PC-9 (cell line): ENCODE results near the gene CHST15. TPM values are rescaled to one million over a fixed set of nuclear protein-coding genes. Genes with fewer than 3 reads are reported as not detected.

Experiments used
- BruUV-seq: library from RNA; stranded (reverse); fragments of 400-500 nt; replicated peaks from 2 replicates; lab custom pipeline; 2021; lab: Mats Ljungman, UMichigan
- CTCF ChIA-PET: fragments of 300-600 bp; sonication (Branson Sonifier 250); formaldehyde crosslinking; loops from one replicate; lab custom pipeline; 2022; ENCODE audit warnings: antibody characterized with exemption; lab: Charles Lee
- POLR2A ChIA-PET: fragments of 300-600 bp; sonication (Branson Sonifier 250); formaldehyde crosslinking; loops from one replicate; lab custom pipeline; 2022; ENCODE audit warnings: antibody characterized with exemption; ENCODE audit not compliant: unreplicated experiment; lab: Charles Lee
- DNase-seq, 2 experiments: peaks; one replicate each; pipeline versions ENCODE4 v3.0.0 to v3.0.0-alpha.2; 2015 to 2022; ENCODE audit warnings: mixed read lengths in 1 of 2
- H2AFZ ChIP-seq: fragments of 200-600 bp; sonication (generic); 2 replicates; pipeline ENCODE4 v1.8.1; 2017; ENCODE audit warnings: antibody characterized with exemption
- H3F3A ChIP-seq: fragments of 200-600 bp; sonication (generic); 2 replicates; pipeline ENCODE4 v1.8.1; 2017; ENCODE audit warnings: antibody characterized with exemption, mild to moderate bottlenecking, low read depth; ENCODE audit not compliant: insufficient read depth
- H3K27ac ChIP-seq: fragments of 200-600 bp; sonication (generic); 2 replicates; pipeline ENCODE4 v1.6.1; 2016; ENCODE audit warnings: mixed run types
- H3K27me3 ChIP-seq: fragments of 200-600 bp; sonication (generic); 2 replicates; pipeline ENCODE4 v1.6.1; 2016; ENCODE audit warnings: low read depth, mixed run types; ENCODE audit not compliant: insufficient read depth
- H3K36me3 ChIP-seq: fragments of 200-600 bp; sonication (generic); 2 replicates; pipeline ENCODE4 v1.6.1; 2016; ENCODE audit warnings: low read depth, mixed run types
- H3K4me1 ChIP-seq: fragments of 200-600 bp; sonication (generic); replicated peaks from 2 replicates; pipeline ENCODE4 v1.6.1; 2016; ENCODE audit warnings: mixed run types; ENCODE audit not compliant: insufficient read depth
- H3K4me2 ChIP-seq: fragments of 200-600 bp; sonication (generic); 2 replicates; pipeline ENCODE4 v1.6.1; 2017; ENCODE audit warnings: mixed run types
- H3K4me3 ChIP-seq: fragments of 200-600 bp; sonication (generic); 2 replicates; pipeline ENCODE4 v1.6.1; 2016; ENCODE audit warnings: mixed run types
- H3K79me2 ChIP-seq: fragments of 200-600 bp; sonication (generic); 2 replicates; pipeline ENCODE4 v1.6.1; 2017; ENCODE audit warnings: low read depth, mixed run types
- H3K9me2 ChIP-seq: fragments of 200-600 bp; sonication (generic); 2 replicates; pipeline ENCODE4 v1.8.1; 2017; ENCODE audit warnings: mild to moderate bottlenecking; ENCODE audit not compliant: insufficient read depth
- H3K9me3 ChIP-seq: fragments of 200-600 bp; sonication (generic); 2 replicates; pipeline ENCODE4 v1.8.1; 2016; ENCODE audit warnings: low read depth; ENCODE audit not compliant: insufficient read depth
- H4K20me1 ChIP-seq: fragments of 200-600 bp; sonication (generic); 2 replicates; pipeline ENCODE4 v1.8.1; 2017; ENCODE audit not compliant: insufficient read depth
- EZH2 ChIP-seq: fragments of 200-600 bp; sonication (generic); IDR thresholded peaks from 2 replicates; pipeline ENCODE4 v1.8.0; 2017; ENCODE audit warnings: antibody characterized with exemption, low read depth
- intact Hi-C: fragments of 100-400 bp; cut with micrococcal nuclease; formaldehyde crosslinking; loops from one replicate; pipeline ENCODE4 v1.10.0; 2022; ENCODE audit not compliant: unreplicated experiment
- total RNA-seq: library from RNA; stranded (reverse); gene quantifications from 2 replicates; pipeline ENCODE4 v1.2.3, GENCODE V29; 2021
- TF ChIP-seq, protein P1 (sequence below): fragments of 200-600 bp; sonication (generic); conservative IDR thresholded peaks from 2 replicates; pipeline ENCODE4 v1.6.1; 2017; ENCODE audit warnings: mixed run types, antibody characterized with exemption, mild to moderate bottlenecking, moderate library complexity

The CHST15 gene
- total RNA-seq, 1 experiment from 2014 or later = 24.6 TPM

DNA sequence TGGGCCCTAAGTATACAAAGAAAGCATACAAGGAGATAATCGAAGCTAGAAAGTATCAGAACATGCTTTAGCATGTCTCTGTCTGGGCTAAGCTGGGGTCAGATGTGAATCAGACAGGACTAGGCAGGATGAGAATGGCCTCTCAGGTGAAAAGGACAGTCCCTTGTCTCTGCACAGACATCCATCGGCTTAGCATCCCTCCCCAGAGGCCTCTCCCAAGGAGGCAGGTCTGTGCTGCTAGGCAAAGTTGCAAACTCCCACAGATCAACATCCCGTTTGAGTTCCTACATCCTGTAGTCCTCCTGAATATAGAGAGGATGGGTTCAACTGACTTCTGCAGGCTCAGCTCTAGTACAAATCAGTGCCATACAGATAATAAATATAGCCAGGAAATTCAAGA is 24.5 kb downstream of the CHST15 start:
- intact Hi-C loops = no loop called here
- Histone ChIP-seq H3K4me1 (no peaks in the 10 kb centered on the region), H3K4me3 (no peak overlapping the region), H3K27me3 (no peaks in the 10 kb centered on the region), H3K79me2 (peaks cover 16% of the 10 kb centered on the region), H3K9me2 (no peaks in the 10 kb centered on the region), H3F3A (no peaks in the 10 kb centered on the region), H3K9me3 (no peaks in the 10 kb centered on the region), H2AFZ (no peak overlapping the region), H3K27ac (no peak overlapping the region), H3K36me3 (no peaks in the 10 kb centered on the region), H4K20me1 (peaks cover 28% of the 10 kb centered on the region), H3K4me2 (no peak overlapping the region)
- TF ChIP-seq EZH2 = no peak
- TF ChIP-seq, protein P1, sequence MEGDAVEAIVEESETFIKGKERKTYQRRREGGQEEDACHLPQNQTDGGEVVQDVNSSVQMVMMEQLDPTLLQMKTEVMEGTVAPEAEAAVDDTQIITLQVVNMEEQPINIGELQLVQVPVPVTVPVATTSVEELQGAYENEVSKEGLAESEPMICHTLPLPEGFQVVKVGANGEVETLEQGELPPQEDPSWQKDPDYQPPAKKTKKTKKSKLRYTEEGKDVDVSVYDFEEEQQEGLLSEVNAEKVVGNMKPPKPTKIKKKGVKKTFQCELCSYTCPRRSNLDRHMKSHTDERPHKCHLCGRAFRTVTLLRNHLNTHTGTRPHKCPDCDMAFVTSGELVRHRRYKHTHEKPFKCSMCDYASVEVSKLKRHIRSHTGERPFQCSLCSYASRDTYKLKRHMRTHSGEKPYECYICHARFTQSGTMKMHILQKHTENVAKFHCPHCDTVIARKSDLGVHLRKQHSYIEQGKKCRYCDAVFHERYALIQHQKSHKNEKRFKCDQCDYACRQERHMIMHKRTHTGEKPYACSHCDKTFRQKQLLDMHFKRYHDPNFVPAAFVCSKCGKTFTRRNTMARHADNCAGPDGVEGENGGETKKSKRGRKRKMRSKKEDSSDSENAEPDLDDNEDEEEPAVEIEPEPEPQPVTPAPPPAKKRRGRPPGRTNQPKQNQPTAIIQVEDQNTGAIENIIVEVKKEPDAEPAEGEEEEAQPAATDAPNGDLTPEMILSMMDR = no peak
- ChIA-PET CTCF (no interaction called here), POLR2A (no interaction called here)
- DNase-seq = no peak
- no TSS peak for BruUV-seq

GRCh38 chr10:124067825-124068400 is 25.5 kb downstream of the CHST15 start:
- TF ChIP-seq EZH2 = no peak
- TF ChIP-seq, protein P1 = no peak
- H3K27ac ChIP-seq = no peak overlapping the region
- CTCF ChIA-PET = no interaction called here
- H3K79me2 ChIP-seq = peaks cover 12% of the 10 kb centered on the region
- H3K27me3 ChIP-seq = no peaks in the 10 kb centered on the region
- H3K36me3 ChIP-seq = no peaks in the 10 kb centered on the region
- no peaks in the 10 kb centered on the region for H3K9me3 ChIP-seq
- intact Hi-C loops = no loop called here
- H3K9me2 ChIP-seq = no peaks in the 10 kb centered on the region
- no peaks in the 10 kb centered on the region for H3K4me1 ChIP-seq
- POLR2A ChIA-PET = no interaction called here
- DNase-seq = no peak
- no peak overlapping the region for H3K4me2 ChIP-seq
- no peaks in the 10 kb centered on the region for H3F3A ChIP-seq
- no peak overlapping the region for H3K4me3 ChIP-seq
- H2AFZ ChIP-seq = no peak overlapping the region
- H4K20me1 ChIP-seq = peaks cover 20% of the 10 kb centered on the region
- no TSS peak for BruUV-seq

DNA sequence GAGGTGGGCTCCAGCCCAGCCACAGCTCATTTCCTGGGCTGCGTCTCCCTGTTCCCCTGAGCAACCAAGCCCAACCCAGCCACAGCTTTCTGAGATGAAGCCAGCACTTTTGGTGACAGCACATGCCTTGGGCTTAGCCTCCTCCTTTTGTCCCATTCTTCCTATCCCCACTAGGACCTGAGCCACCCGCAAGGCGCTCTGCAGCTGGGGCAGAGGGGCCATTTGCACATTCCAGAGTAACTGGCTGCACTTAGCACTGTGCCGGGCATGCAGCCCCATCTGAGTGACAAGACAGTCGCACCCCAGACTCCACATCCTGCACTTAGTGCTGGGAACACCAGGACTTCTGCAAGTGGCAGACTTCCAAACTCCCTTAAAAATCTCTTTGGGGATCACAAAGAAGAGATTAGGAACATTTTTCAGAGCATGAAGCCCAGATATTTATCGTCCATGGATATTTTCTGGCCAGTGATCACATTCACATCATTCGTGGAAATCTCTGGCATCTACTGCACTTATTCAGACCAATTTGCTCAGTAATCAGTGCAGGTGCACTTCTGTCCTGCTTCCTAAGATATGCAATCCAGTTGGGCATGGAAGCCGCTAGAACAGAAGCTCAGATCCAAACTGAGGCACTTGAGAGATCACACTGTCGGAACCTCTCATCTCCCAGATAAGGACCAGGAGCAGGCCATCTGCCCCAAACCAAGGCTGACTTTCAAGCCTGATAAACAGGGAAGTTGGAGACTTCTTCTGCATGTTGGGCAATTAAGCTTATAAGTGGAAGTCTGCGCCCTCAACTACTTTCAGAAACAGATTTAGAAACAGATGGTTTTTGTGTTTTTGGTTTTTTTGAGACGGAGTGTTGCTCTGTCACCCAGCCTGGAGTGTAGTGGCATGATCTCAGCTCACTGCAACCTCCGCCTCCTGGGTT is 26.4 kb downstream of the CHST15 start:
- H3K36me3 ChIP-seq = no peaks in the 10 kb centered on the region
- TF ChIP-seq, protein P1 = no peak
- TF ChIP-seq EZH2 = no peak
- no peak overlapping the region for H3K4me3 ChIP-seq
- peaks cover 19% of the 10 kb centered on the region for H4K20me1 ChIP-seq
- H3K4me1 ChIP-seq = no peaks in the 10 kb centered on the region
- BruUV-seq = no TSS peak
- no peak for DNase-seq
- POLR2A ChIA-PET = no interaction called here
- H3K79me2 ChIP-seq = 0 out of 2 replicates have a peak, but pooled peaks cover 4% of the 10 kb centered on the region
- H3K4me2 ChIP-seq = no peak overlapping the region
- H2AFZ ChIP-seq = no peak overlapping the region
- H3K27me3 ChIP-seq = no peaks in the 10 kb centered on the region
- intact Hi-C loops = no loop called here
- no peaks in the 10 kb centered on the region for H3K9me2 ChIP-seq
- no peaks in the 10 kb centered on the region for H3F3A ChIP-seq
- no peaks in the 10 kb centered on the region for H3K9me3 ChIP-seq
- CTCF ChIA-PET = no interaction called here
- H3K27ac ChIP-seq = no peak overlapping the region
